GM18520 (cell line): ENCODE data around the gene RASA1.

Source experiments
- ATAC-seq: cut with Tn5 transposase; IDR thresholded peaks from one replicate; pipeline ENCODE4 v1.9.1; 2021; ENCODE audit not compliant: unreplicated experiment

Gene RASA1

GRCh38 chr5:87400305-87400899, 132.7 kb downstream of the RASA1 start:
- peak; percentile 61 for ATAC-seq

GRCh38 chr5:87401626-87402025, 133.9 kb downstream of the RASA1 start:
- ATAC-seq, result no peak

- ATAC-seq, result no peak
These were observed 135.7 kb downstream of the RASA1 start for GRCh38 chr5:87403409-87403808.

GRCh38 chr5:87403899-87404298, 136.2 kb downstream of the RASA1 start:
- no peak for ATAC-seq

GRCh38 chr5:87404359-87404758, 136.7 kb downstream of the RASA1 start:
- no peak for ATAC-seq

GRCh38 chr5:87405472-87406155, 137.9 kb downstream of the RASA1 start:
- ATAC-seq, result no peak

- no peak for ATAC-seq
These were observed 140.5 kb downstream of the RASA1 start for GRCh38 chr5:87408204-87408603.

GRCh38 chr5:87410931-87411330, 143.2 kb downstream of the RASA1 start:
- ATAC-seq, result no peak

- no peak for ATAC-seq
These were observed 143.9 kb downstream of the RASA1 start for GRCh38 chr5:87411586-87411972.

- ATAC-seq, result no peak
These were observed 144.4 kb downstream of the RASA1 start for GRCh38 chr5:87411973-87412629.

GRCh38 chr5:87412630-87413342, 145.1 kb downstream of the RASA1 start, which contains the start of gene CCNH:
Gene CCNH (minus strand): TSS chr5:87412930. CDS start chr5:87412794, 136 bp downstream.
- ATAC-seq, result peak; percentile 99

GRCh38 chr5:87413343-87413645, 145.6 kb downstream of the RASA1 start:
- no peak for ATAC-seq

- ATAC-seq, result no peak
These were observed 150.8 kb downstream of the RASA1 start for GRCh38 chr5:87418506-87418905.

GRCh38 chr5:87421307-87421706, 153.6 kb downstream of the RASA1 start:
- ATAC-seq, result no peak

GRCh38 chr5:87423755-87424154, 156.1 kb downstream of the RASA1 start:
- ATAC-seq, result no peak

- no peak for ATAC-seq
These were observed 163.3 kb downstream of the RASA1 start for GRCh38 chr5:87430863-87431457.

GRCh38 chr5:87432460-87432859, 164.8 kb downstream of the RASA1 start:
- no peak for ATAC-seq

GRCh38 chr5:87433945-87434344, 166.3 kb downstream of the RASA1 start:
- no peak for ATAC-seq

GRCh38 chr5:87434461-87434860, 166.8 kb downstream of the RASA1 start:
- no peak for ATAC-seq

- ATAC-seq, result no peak
These were observed 167.5 kb downstream of the RASA1 start for GRCh38 chr5:87435144-87435694.

GRCh38 chr5:87437724-87438123, 170.0 kb downstream of the RASA1 start:
- ATAC-seq, result no peak
